Sigmoid colon (tissue), 4 donors: Measurements from ENCODE around the gene TMEM63C.

Experiments
- POLR2A ChIP-seq, 2 donors: fragments of 450-650 bp; IDR thresholded peaks; one replicate each; pipeline ENCODE4 v1.6.1; 2016; ENCODE audit warnings: antibody characterized with exemption in 2 of 2, mild to moderate bottlenecking in 2 of 2, moderate library complexity in 2 of 2
- POLR2AphosphoS5 ChIP-seq, 4 donors: sonication (generic); formaldehyde crosslinking; IDR thresholded peaks; one replicate each; pipeline ENCODE4 v1.6.1; 2017; ENCODE audit warnings: antibody characterized with exemption in 4 of 4
- TF ChIP-seq, protein P1 (sequence below), 4 experiments: fragments of 450-650 bp in 3 of 4; fragments of 200-600 bp in 1 of 4; IDR thresholded peaks; one replicate each; pipeline ENCODE4 v1.5.1; 2016 to 2019; ENCODE audit warnings: antibody characterized with exemption in 4 of 4, mild to moderate bottlenecking in 3 of 4, moderate library complexity in 2 of 4

- TF ChIP-seq, protein P1, sequence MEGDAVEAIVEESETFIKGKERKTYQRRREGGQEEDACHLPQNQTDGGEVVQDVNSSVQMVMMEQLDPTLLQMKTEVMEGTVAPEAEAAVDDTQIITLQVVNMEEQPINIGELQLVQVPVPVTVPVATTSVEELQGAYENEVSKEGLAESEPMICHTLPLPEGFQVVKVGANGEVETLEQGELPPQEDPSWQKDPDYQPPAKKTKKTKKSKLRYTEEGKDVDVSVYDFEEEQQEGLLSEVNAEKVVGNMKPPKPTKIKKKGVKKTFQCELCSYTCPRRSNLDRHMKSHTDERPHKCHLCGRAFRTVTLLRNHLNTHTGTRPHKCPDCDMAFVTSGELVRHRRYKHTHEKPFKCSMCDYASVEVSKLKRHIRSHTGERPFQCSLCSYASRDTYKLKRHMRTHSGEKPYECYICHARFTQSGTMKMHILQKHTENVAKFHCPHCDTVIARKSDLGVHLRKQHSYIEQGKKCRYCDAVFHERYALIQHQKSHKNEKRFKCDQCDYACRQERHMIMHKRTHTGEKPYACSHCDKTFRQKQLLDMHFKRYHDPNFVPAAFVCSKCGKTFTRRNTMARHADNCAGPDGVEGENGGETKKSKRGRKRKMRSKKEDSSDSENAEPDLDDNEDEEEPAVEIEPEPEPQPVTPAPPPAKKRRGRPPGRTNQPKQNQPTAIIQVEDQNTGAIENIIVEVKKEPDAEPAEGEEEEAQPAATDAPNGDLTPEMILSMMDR (IDR thresholded peaks at IDR 0.05), result no peak
- TF ChIP-seq POLR2A (IDR thresholded peaks at IDR 0.05) (no peak), POLR2AphosphoS5 (IDR thresholded peaks at IDR 0.05) (no peak)
Observed at GRCh38 chr14:77230914-77231313, 49.3 kb downstream of the TMEM63C start.
